Sigmoid colon (tissue), 4 donors: ENCODE data around the gene FBXW11.

Source experiments
- POLR2A ChIP-seq, 2 donors: fragments of 450-650 bp; IDR thresholded peaks; one replicate each; pipeline ENCODE4 v1.6.1; 2016; ENCODE audit warnings: antibody characterized with exemption in 2 of 2, mild to moderate bottlenecking in 2 of 2, moderate library complexity in 2 of 2
- POLR2AphosphoS5 ChIP-seq, 4 donors: sonication (generic); formaldehyde crosslinking; IDR thresholded peaks; one replicate each; pipeline ENCODE4 v1.6.1; 2017; ENCODE audit warnings: antibody characterized with exemption in 4 of 4
- TF ChIP-seq, protein P1 (sequence below), 4 experiments: fragments of 450-650 bp in 3 of 4; fragments of 200-600 bp in 1 of 4; IDR thresholded peaks; one replicate each; pipeline ENCODE4 v1.5.1; 2016 to 2019; ENCODE audit warnings: antibody characterized with exemption in 4 of 4, mild to moderate bottlenecking in 3 of 4, moderate library complexity in 2 of 4

DNA sequence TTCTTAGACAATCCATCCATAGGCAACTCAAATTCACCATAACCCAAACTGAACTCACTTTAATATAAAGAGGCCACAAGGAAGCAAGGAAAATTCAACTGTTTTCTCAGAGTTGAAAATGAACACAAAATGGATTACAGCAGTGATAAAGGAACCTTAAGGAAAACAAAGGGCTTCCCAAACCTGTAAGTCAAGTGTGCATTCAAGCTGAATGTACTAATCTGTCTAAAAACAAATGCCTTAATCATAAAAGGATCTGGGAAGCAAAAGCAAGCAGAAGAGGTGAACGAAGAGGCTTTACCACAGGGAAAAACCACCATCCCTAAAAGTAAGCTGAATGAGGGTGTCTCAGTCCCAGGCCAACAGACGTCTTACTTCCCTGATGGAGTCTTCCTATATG, 13.6 kb downstream of the FBXW11 start:
- TF ChIP-seq, protein P1, sequence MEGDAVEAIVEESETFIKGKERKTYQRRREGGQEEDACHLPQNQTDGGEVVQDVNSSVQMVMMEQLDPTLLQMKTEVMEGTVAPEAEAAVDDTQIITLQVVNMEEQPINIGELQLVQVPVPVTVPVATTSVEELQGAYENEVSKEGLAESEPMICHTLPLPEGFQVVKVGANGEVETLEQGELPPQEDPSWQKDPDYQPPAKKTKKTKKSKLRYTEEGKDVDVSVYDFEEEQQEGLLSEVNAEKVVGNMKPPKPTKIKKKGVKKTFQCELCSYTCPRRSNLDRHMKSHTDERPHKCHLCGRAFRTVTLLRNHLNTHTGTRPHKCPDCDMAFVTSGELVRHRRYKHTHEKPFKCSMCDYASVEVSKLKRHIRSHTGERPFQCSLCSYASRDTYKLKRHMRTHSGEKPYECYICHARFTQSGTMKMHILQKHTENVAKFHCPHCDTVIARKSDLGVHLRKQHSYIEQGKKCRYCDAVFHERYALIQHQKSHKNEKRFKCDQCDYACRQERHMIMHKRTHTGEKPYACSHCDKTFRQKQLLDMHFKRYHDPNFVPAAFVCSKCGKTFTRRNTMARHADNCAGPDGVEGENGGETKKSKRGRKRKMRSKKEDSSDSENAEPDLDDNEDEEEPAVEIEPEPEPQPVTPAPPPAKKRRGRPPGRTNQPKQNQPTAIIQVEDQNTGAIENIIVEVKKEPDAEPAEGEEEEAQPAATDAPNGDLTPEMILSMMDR (IDR thresholded peaks at IDR 0.05) = no peak
- TF ChIP-seq POLR2AphosphoS5 (IDR thresholded peaks at IDR 0.05) (no peak), POLR2A (IDR thresholded peaks at IDR 0.05) (no peak)
